Embryonic facial prominence (tissue), 1 donor: ENCODE data around the gene JPT2.

ENCODE experiments used
- DNase-seq: peaks from one replicate; pipeline ENCODE4 v3.0.0-alpha.2; 2016; ENCODE audit errors: extremely low spot score

The JPT2 gene

DNA sequence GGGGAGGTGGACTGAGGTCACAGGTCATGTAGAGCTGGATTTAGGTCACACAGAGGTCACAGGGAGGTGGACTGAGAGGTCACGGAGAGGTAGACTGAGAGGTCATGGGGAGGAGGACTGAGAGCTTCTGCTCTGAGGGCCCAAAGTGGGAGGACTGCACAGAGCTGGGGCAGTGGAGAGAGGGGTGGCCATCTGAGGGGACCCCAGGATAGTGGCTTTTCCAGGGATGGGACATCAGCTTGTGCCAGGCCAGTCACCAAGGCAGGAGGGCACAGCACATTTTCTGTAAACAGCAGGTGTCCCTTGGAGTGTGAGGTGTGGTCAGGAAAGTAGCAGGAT lies 26.1 kb upstream of the JPT2 start:
- DNase-seq, result no peak

DNA sequence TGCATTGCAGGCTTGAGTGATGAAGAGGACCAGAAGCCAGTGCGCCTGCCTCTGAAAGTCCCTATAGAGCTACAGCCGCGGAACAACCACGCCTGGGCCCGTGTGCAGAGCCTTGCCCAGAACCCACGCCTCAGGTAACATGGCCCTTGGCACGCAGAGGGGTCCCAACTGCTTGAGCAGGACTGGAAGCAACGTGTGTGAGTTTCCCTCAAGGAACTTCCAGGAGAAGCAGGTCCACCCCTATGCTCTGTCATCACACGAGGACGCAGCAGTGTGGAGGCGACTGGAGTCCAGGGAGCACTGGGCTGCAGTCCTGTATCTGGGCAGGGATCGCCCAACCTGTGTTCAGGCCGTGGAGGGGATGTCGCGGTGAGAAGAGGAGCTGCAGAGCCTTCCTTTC lies 25.1 kb upstream of the JPT2 start:
- no peak for DNase-seq

DNA sequence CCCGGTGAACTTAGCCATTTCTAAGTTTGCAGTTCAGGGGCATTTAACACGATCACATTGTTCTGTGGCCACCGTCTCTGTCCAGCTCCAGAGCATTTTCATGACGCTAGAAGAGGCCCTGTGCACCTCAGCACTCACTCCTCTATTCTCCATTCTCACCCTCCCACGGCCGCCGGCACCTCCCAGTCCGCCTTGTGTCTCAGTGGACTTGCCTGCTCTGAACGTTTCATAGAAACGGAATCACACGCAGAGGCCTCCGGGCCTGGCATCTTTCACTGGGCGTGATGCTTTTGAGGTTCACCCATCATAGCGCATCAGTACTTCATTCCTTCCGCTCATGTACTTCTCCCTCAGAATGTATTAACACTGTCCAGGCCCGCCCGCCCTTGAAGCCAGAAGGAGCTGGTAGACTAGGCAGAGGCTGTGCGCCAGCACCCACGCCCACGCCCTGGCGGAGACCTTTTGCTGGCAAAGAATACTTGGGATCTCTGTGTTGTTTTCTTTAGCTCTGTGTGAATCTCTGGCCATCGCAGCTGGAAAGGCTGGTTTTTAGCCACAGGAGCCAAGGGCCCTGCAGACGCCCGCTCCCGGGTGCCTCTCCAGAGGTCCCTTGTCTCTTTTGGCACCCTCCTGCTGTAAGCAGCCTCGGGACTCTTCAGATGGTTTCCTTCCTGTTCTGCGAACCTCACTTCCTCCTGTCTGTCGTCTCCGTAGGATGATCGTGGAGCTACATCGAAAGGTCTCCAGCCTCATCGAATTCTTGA lies 23.4 kb upstream of the JPT2 start:
- no peak for DNase-seq

DNA sequence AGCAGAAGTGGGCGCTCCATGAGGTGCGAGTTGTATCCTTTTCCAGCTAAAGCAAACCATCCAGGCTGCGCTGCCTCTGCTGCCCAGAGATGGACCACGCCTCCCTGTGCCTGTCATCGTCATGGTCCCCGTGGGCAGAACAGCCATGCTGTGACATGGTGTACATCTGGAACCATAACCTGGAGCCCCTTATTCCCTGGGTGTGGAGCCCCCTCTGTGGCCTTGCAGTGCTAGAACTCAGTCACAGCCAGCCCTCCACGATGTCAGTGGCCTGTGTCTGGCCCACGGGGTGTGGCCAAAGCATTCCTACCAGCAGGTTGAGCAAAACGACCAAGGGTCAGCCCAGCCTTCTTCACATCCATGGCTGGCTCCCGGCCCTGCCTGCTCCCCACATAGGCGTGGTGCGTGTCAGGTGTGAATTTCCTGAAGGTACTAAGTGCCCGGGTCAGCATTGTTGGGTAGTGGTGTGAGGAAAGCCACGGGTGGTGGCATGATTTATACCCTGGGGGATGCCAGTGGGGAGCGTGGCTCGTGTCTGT lies 22.7 kb upstream of the JPT2 start:
- no peak for DNase-seq

DNA sequence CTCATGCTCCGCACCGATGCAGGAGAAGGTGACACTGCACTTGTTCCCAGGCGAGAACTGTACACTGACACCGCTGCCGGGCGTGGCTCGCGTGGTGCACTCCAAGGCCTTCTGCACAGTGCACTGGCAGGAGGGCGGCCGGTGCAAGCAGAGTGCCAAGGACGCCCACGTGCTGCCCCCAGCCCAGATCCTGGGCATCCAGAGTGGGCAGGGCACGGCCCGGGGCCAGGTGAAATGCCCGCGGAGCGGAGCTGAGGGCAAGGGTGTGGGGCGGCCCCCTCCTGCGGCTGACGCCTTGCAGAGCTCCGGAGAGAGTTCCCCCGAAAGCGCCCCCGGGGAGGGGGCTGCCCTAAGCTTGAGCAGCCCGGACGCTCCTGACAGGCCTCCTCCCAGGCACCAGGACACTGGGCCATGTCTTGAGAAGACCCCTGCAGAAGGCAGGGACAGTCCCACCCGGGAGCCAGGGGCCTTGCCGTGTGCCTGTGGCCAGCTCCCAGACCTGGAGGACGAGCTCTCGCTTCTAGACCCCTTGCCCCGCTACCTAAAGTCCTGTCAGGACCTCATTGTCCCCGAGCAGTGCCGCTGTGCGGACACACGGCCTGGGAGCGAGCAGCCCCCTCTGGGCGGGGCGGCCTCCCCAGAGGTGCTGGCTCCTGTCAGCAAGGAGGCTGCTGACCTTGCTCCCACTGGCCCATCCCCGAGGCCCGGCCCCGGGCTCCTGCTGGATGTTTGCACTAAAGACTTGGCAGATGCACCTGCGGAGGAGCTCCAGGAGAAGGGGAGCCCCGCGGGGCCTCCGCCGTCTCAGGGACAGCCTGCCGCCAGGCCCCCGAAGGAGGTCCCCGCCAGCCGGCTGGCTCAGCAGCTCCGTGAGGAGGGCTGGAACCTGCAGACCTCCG lies 21.9 kb upstream of the JPT2 start:
- DNase-seq, result no peak

DNA sequence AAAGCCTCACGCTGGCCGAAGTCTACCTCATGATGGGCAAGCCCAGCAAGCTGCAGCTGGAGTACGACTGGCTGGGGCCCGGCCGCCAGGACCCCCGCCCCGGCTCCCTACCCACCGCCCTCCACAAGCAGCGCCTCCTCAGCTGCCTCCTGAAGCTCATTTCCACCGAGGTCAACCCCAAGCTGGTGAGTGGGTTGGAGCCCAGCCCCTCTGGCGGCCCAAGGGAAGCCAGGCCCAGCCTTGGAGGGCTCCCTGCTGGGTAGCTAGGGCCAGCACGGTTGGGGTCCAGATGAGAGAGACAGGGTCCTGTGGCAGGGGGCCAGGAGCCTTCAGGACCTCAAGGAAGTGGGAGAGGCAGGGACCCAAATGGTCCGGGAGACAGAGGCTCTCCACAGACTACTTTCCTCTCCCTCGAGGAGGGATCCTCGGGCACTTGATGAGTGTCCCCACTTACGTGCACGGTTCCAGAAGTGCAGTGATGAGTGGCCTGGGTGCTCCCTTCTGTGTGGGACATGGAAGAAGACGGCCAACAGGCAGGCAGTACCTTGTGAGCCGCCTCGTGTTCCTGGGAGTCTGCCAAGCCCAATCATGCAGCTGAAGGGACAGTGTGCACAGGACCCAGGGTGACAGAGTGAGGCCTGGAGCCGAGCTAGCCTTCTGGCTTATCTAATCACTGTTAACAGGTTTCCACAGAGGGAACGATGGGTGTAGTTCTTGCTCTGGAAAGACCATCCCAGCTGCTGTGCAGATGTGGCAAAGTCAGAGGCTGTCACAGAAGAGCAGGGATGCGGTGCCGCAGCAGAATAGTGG lies 21.1 kb upstream of the JPT2 start:
- DNase-seq, result no peak

DNA sequence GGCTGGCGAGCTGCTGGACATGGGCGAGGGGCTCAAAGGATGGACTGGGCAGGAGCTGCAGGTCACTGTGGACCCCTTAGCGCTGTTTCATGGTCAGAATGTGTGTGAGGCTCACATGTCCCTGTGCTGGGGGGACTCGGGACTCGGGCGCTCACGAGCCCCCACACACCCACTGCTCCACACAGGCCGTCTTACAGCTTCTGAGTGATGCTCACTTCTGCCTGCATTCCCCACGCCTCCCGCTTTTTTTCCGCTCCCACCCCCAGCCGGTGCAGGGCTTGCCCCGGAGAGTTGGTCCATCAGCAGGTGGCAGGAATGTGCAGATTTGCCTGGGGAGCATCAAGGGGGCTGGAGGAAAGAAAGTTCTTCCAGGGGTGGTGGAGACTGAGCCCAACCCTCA lies 20.2 kb upstream of the JPT2 start:
- no peak for DNase-seq

DNA sequence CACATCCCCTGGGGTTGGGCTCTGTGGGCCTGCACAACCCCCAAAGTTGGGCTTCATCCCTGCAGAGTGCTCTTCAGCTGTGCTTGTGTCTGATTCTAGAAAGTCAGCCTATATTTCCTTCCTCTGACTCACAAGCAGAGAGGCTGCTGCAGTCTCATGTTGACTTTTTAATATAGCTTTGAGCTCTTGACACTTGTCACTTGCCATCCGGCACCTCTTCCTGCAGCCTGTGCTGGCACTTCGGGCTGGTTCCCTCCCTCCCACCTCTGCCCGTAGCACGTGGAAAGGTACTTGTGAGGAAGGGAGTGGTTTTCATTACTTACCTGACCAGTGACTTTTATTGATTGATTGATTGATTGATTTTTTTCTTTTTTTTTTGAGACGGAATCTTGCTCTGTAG lies 19.0 kb upstream of the JPT2 start:
- no peak for DNase-seq

DNA sequence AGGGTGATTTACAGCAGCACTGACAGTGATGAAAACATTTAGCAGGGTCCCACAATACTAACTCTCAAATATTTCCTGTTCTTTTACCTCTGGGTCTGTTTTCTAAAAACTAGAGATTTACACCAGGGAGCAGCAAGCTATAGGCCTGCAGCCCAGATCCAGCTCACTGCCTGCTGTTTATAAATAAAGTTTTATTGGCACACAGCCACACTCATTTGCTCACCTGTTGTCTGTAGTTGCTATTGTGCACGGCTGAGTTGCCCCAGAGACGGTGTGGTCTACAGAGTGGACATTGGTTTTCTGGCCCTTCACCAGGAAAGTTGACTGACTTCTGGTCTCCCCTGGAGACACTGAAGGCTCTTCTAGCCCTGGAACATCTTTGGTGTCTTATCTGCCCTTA lies 16.3 kb upstream of the JPT2 start:
- no peak for DNase-seq

DNA sequence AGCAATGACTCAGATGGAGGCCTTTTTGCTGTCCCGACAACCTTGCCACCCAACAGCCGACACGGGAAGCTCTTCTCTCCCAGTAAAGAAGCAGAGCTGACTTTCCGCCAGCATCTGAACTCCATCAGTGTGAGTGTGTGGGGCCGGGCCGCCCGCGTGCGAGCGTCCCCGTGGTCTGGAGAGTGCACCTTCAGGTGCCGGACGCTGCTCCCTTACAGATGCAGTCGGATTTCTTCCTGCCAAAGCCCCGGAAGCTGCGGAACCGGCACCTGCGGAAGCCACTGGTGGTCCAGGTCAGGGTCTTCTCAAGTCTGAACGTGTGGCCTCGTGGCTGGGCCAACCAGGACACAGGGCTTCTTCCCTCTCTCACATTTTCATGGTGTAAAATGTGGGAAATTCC lies 15.5 kb upstream of the JPT2 start:
- no peak for DNase-seq

DNA sequence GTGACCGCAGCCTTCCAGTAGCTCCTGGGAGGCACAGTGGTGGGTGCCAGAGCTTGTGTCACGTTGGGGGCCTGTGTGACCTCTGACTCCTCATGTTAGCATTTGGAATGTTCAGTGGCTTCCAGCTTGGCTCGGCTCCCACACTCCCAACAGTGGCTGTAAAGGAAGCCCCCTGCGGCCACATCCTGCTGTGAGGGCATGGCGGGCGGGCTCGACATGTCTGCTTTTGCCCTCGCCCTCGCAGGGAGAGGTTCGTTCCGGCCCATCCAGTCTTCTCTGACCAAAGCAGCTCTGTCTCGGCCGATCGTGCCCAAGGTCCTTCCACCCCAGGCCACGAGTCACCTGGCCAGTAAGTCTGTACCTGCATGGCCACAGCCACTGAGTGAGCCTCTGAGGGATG lies 12.2 kb upstream of the JPT2 start:
- no peak for DNase-seq

DNA sequence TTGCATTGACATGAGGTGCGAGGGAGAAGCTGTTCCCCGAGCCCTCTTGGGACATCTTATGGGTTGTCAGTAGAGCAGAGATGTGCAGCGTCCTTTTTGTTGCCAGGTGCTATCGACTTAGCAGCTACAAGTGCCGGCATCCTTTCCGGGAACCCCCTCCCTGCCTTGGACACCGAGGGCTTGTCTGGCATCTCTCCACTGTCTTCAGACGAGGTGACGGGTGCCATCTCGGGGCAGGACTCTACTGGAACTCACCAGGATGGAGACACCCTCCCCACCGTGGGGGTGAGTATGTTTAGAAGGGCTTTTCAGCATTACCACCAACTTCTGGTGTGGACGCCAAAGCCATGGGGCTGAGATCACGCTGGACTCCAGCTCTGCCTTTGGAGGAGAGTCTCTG lies 11.8 kb upstream of the JPT2 start:
- no peak for DNase-seq

DNA sequence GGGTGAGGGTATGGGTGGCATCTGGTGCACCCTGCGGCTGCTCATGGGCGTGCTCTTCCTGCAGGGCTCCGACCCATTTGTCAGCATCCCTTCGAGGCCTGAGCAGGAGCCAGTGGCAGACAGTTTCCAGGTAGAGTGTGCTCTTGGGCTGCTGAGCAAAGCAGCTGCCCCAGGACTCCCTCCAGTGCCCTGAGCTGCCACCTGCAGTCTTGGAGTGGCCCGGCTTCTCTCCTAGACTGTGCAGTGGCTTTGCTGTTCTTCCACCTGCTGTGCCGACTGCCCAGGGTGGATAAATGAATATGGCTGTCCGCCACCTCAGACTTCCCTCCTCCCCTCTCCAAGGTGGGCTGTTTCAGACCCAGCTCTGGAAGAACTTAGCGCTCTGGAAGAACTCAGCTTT lies 10.8 kb upstream of the JPT2 start:
- DNase-seq, result no peak

DNA sequence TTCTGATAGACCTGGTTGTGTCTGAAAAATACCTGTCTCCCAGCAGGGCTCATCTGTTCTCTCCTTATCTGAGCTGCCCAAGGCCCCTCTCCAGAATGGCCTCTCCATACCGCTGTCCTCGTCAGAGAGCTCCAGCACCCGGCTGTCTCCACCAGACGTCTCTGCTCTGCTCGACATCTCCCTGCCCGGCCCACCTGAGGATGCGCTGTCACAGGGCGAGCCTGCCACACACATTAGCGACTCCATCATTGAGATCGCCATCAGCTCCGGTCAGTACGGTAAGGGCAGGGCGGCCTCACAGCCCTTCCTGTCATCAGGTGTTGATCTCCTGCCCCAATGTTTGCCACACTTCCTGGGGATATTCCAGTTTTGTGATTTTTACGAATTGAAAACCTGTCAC lies 10.2 kb upstream of the JPT2 start:
- DNase-seq, result no peak

DNA sequence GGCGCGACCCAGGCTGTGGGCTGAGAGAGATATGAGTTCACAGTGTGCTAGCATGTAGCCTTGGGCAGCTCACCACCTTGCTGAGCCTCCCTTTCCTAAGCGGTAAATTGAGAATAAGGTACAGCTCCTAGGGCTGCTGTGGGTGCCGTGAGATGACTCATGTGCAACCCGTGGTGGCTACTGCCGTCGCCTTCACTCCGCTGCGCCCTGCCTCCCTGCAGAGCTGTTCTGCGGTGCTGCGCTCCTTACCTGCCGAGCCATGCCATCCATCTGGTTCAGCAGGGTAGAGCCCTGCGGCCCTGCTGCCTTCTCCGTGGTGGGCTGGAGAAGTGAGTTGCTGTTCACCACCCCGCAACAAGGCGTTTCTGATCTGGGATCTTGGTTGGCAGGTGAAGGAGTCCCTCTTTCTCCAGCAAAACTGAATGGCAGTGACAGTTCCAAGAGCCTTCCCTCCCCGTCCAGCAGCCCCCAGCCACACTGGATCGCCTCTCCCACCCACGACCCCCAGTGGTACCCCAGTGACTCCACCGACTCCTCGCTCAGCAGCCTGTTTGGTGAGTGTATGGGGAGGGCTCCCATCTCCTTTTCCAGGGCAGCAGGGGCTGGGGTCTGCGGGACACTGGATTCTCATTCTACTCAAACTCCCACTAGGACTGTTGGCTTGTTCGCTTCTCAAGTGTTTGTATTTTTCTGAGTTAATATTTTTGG lies 9.3 kb upstream of the JPT2 start:
- DNase-seq, result no peak

DNA sequence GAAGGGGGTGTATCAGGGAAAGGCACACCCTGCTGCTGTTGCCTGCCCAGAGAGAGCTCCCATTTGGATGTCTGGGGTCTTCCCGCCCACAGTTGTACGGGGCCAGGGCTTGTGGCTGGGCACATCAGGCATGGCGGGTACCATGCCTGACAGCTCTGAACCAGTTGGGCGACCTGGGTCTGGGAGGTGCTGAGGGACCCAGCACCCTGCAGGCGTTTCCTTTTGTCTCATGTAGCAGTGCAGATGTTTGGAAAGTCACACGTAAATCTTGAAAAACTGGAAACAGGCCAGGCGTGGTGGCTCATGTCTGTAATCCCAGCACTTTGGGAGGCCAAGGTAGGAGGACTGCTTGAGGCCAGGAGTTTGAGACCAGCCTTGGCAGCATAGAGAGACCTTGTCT lies 8.4 kb upstream of the JPT2 start:
- DNase-seq, result no peak

DNA sequence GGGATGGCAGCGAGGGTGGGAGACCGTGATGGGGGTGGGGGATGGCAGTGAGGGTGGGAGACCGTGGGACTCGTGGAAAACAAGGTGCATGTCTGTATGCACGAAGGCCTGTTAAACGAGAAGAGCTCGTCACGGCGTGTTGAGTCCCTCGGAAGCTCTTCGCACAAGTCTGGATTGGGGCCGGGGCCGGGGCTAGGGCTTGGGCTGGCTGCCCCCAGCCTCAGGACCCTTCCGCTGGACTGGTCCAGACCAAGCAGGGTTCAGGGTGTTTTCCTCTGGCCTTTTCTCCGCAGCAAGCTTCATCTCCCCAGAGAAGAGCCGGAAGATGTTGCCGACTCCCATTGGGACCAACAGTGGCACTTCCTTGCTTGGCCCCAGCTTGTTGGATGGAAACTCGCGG lies 7.7 kb upstream of the JPT2 start:
- DNase-seq, result no peak

DNA sequence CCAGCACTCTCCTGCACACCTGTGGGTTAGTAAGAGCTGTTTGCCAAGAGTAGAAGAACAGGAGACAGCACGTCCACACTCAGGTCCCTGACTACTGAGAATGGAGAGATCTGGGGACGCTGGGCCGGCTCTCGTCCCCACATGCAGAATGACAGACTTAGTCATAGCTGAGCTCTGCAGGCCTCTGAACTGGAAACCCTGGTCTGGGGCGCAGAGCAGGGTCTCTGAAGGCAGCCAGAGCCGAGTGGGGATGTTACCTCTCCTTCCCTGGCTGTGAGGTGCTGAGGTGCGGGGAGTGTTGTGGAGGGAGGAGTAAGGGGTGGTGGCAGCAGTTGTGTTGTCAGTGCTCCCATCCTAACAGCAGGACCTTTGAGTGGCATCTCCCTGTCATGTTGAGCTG lies 7.2 kb upstream of the JPT2 start:
- no peak for DNase-seq

DNA sequence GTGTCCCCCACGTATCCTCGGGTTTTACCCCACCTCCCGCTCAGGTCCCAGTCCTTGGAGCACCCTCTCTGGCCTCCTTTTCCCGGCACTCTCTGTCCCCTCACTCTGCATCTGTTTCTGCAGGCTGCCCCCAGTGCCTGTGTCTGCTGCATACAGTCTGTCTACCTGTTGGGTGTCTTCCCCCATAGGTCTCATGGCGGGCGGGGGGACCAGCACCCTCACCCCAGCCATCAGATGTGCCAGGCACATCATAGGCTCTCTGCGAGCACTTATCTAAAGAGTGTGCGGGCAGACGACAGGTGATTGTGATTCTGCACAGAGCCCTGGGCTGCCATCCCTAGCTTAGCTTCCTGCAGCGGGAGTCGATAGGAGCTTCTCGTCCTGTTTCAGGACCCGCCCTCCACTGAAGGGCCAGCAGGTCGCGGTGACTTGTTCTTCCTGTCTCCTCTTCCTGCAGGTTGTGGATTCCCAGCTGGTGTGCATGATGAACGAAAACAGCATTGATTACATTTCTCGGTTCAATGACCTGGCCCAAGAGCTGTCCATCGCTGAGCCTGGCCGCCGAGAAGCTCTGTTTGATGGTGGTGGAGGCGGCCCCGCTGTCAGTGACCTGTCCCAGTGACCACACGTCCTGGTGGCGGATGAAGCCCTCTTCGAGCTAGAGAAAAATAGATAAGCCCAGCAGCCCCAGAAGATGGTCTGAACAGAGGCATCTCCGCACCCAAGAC lies 4.5 kb upstream of the JPT2 start:
- DNase-seq, result no peak

DNA sequence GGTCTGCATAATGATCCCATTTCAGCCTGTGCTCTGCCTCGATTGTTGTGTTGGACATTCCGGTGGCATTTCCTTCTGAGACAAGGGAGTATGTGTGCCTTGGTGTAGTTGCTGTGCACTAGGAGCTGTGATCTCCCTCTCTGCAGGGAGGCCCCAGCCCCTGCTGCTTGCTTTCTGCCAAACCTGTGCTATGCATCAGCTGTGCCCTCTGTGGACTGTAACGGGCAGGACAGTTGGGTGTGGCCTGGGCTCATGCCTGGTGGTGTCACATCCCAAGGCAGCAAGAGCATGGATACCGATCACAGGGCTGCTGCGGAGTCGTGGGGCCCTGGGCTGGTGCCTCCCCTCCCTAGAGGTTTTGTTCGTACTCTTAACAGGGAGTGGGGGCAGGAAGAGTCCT lies 3.8 kb upstream of the JPT2 start:
- no peak for DNase-seq
